C4-2B (cell line): ENCODE measurements around the gene BMPR2.
"Not testable (repeated sequence)": the region's sequence is repeated elsewhere in the genome, so short reads cannot be mapped to it uniquely, and the experiment has no call there.

ENCODE experiments used
- CTCF ChIP-seq: fragments of 450-650 bp; conservative IDR thresholded peaks from 2 replicates; pipeline ENCODE4 v1.5.1; 2017; ENCODE audit warnings: mild to moderate bottlenecking
- ZFX ChIP-seq: fragments of 450-650 bp; IDR thresholded peaks from 2 replicates; pipeline ENCODE4 v1.6.1; 2017

GRCh38 chr2:202497473-202497866, 121.3 kb downstream of the BMPR2 start:
- not testable (repeated sequence) for TF ChIP-seq CTCF, ZFX
